SH-SY5Y (cell line): ENCODE results near the gene GMCL2.

Experiments used
- GATA2 ChIP-seq: IDR thresholded peaks from 2 replicates; pipeline ENCODE4 v1.6.1; 2011; ENCODE audit warnings: mild to moderate bottlenecking, low read depth, low read length
- GATA3 ChIP-seq: IDR thresholded peaks from 2 replicates; pipeline ENCODE4 v1.6.1; 2011; ENCODE audit warnings: low read depth, mild to moderate bottlenecking, low read length, moderate library complexity

DNA sequence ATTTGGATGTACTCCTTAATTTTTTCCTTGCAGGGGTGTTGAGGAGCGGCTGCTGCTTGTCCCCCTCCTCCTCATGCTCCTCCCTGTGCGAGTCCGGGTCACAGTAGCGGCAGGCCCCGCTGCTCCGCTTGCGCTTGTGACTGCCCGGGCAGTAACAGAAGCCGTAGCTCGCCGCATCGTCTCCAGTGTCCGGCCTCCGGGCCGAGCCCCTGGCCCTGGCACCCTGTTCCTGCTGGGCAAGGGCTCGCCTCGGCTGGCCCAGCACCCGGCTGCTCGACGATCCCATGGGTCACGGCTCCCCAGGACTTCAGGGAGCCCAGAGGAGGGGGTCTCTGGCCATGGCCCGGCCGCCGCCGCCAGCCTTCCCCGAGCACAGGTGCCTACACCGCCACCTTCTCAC lies at the start of gene GMCL2:
- TF ChIP-seq GATA2 (no peak), GATA3 (no peak)
